ENCODE data around the gene GULP1.
"Not testable (repeated sequence)": the region's sequence is repeated elsewhere in the genome, so short reads cannot be mapped to it uniquely, and the experiment has no call there.

GULP1 gene

DNA sequence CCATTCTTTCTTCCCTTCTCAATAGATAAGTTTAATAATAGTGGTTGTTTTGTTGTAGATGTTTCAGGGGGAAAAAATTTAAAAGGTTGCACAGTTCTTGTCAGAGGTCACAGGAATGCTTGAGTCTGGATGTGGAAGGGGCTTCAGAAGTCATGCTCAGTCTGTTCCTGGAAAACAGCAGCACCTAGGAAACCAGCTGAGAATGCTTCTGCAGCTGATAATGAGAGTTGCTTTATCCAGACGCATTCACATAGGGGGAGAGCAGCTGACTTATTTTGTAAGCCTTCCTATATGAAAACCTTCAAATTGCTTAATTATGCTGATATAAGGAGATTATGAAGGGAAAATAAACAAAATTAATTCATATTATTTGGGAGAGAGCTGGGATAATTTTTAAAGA lies 235.5 kb downstream of the GULP1 start:
- DNase-seq, result peak in 1 of 51 donors; percentile 4

DNA sequence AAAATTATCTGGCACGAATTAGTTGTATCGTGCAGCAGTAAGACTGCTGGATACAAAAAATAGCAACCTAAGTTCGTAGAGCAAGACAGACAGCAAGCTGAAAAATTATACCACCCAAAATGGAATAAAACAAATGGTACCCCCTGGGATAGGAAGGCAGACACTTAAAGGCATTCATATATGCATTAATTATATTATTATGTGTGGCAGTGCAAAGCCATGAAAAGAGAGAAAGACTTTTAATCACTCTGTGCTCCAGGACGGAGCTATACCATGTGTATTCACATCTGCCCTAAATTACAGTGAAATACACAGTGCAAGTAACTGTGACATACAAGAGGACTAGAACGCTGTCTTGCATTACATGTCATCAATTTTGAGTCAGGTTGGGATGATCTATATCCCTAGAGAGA lies 235.9 kb downstream of the GULP1 start:
- DNase-seq, result no peak

DNA sequence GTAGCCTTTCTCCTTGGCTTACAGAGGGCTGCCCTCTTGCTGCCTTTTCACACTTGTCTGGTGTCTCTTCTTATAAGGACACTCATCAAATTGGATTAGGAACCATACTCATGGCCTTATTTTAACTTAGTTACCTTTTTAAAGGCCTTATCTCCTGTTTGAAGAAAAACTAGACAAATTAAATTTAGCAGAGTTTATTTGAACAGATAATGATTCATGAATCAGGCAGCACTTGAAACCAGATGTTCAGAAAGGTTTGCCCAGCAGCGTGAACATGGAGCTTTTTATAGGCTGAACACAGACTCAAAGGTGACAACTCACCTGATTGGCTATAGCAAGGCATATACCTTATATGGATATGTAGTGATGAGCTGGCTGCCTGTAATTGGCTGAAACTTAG lies 238.0 kb downstream of the GULP1 start:
- DNase-seq, result no peak

DNA sequence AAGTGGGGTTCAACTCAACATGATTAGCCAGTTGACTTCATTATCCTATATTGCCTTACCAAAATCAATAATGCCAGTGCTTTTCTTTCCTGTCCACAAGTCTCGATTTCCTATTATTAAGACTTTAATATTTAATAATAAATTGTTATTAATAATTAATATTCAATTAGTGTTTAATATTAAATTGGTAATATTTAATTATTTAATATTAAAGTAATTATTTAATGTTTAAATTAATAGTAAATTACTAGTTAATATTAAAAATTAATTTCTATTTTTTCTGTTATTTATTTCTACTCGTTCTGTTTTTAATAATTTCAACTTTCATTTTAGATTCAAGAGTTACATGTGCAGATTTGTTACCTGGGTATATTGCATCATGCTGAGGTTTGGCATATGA lies 243.2 kb downstream of the GULP1 start:
- no peak for DNase-seq

DNA sequence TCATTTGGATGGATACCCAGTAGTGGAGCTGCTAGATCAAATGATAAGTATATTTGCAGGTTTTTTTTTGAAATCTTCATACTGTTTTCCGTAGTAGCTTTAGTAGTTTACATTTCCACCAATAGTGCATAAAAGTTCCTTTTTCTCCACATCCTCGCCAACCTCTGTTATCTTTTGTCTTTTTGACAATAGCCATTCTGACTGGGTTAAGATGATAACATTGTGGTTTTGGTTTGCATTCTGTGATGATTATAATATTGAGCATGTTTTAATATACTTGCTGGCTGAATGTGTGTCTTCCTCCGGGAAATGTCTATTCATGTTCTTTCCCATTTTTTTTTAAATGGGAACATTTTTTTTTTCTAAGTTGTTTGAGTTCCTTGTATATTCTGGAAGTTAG lies 260.0 kb downstream of the GULP1 start:
- DNase-seq, result no peak

DNA sequence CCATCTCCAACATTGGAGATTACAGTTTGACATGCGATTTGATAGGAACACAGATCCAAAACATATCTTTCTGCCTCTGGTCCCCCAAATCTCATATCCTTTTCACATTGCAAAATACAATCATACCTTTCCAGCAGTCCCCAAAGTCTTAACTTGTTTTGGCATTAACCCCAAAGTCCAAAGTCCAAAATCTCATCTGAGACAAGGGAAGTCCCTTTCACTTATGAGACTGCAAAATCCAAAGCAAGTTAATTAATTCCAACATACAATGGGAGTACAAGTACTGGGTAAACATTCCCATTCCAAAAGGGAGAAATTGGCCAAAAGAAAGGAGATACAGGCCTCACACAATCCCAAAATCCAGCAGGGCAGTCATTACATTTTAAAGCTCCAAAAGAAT lies 265.4 kb downstream of the GULP1 start:
- no peak for DNase-seq

DNA sequence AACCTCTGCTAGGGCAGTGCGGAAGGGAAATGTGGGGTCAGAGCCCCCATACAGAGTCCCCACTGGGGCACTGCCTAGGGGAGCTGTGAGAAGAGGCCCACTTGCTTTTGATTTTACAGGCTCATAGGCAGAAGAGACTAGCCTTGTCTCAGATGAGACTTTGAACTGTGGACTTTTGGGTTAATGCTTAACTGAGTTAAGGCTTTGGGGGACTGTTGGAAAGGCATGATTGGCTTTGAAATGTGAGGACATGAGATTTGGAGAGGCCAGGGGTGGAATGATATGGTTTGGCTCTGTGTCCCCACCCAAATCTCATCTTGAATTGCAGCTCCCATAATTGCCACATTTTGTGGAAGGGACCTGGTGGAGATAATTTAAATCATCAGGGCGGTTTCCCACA lies 267.8 kb downstream of the GULP1 start:
- not testable (repeated sequence) for DNase-seq

DNA sequence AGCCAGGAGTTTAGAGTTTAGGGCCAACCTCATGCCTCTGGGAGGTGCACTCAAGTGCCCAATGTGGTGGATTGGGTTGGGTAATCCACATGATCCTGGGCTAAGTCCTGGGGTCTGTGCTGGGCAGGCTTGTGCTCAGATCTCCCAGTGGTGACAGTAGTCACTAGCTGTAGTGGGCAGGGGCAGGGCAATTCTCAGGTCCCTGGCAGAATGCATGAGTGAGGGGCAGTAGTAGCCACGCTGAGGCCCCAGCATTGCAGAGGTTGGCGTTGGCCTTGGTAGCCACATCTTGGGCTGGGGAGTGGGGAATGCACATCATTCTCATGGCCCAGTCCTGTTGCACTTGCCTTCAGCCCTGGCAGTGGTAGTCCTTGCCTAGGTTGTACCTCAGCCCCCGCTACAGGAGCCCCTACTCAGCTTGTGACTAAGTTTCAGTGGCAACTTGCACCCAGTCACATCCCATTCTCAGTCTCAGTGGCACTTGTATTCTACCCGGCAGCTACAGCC lies 269.9 kb downstream of the GULP1 start:
- DNase-seq, result no peak

DNA sequence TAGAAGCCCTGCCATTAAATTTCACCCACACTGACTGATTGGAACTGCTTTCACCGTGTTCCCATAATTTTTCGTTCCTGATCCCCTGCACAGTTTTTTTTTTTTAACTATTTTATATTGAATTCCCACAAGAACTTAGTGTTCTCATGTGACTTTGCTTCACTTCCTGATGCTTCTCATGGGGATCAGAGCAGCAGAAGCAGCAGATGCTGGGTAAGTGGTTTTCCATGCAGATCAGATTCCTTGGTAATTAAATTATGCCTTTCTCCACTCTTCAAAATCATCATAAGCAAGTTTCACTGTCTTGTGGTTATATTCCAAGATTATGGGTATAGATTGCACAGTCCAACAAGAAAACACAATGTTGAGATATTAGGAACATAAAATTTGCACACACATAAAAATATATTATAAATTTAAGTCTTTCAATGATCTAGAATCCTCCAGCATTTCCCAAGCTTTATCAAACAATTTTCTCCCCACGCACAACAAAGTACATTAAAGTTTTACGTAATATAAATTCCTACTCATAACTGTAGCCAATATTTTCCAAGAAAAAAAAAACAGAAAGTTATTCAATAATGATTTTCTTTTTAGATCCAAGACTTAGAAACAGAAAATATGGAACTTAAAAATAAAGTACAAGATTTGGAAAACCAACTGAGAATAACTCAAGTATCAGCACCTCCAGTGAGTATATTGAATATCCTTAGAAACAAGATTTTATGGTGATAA lies 277.9 kb downstream of the GULP1 start:
- no peak for DNase-seq

DNA sequence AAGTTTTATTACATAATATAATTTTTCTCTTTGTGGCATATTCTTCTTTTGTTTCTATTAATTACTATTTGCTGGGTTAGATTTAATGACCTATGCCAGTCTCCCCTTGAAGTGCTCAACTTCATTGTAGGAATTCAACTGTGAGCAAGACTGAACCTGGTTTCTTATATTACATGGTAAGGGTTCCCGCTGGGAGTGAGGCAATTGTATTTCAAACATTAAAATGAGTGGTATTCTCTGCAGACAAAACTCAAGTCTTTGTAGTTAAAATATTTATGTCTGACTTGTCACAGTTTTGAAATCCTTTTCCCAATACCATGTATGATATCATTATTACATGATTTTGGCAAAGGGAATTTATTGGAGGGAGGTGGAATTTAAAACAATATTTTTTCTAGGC lies 278.7 kb downstream of the GULP1 start:
- DNase-seq, result no peak

DNA sequence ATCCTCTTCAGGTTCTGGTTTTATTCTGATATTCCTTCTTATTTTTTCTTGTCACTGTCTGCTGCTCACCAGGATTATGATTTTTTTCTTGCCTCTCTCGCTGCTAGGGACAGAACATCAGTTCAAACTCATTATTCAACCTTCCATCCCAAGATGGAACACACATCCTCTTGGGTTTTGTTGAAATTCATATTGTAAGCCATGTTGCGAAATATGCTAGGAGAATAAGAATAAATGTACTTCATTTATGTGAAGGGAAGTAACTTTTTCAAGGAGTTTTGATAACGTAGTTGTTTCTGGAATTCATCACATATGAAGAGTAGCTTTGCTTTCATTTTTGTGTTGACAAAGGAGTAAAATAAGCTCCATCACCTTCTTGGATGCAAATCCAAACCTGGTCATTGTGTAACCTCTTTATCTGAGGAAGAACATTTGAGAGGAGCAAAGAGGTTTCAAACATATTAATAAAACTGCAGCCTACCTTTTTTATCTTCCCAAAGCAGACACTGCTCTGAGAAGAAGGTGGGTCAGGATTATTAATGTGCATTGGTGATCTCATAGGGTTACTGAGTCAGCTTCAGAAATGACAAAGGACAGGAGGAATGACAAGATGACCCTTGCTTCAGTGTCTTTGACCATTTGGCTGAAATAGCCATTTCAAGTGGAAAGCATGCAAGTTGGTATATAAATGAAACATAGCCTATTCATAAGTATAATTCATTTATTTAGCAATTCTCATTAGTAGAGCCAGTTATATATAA lies 280.0 kb downstream of the GULP1 start:
- DNase-seq, result no peak

DNA sequence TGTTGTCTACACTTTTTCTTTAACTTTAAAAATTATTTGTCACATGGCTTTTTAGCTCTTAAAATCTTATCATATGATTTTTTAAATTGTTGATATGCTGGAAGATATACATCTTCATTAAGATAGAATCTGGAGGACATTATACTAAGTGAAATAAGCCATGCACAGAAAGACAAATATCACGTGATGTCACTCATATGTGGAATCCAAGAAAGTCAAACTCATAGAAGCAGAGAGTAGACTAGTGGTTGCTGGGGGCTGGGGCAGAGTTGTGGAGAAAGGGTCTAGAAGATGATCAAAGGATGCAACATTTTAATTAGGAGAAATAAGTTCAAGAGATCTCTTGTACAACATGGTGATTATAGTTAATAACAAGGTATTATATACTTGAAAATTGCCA lies 280.9 kb downstream of the GULP1 start:
- DNase-seq, result no peak

DNA sequence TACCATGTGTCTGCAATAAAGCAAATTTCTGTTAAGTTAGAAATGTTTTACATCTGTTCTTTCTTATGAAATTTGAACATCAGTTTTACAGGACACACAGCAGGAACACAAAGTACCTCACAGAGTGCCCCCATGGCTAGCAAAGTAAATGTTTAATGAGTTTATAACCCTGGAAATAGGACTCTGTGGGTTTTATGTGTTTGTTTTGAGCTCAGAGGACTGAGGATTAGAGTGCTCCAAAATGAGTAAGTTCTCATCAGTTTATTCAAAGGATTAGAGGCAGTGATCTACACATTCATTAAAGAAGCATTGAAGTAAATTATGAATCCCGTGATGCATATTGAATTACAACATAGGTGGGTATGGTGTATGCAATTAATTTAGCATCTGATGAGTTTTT lies 281.8 kb downstream of the GULP1 start:
- no peak for DNase-seq

DNA sequence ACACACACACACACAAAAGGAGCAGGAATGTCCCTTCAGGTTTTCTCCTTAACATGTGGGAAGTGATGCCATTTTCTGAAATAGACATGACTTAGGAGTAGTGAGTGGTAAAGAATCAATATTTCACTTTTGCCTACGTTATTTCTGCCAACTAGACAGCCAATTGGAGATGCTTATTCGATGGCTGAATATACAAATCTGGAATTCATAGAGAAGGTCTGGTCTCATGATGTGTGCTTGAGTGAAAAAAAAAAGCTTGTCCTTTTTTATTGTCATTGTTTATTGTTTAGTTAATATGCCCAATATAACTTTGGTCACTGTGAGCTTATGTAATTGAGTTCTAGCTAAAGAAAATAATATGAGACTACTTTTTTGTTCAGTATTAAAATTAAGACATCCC lies 284.3 kb downstream of the GULP1 start:
- DNase-seq, result no peak

DNA sequence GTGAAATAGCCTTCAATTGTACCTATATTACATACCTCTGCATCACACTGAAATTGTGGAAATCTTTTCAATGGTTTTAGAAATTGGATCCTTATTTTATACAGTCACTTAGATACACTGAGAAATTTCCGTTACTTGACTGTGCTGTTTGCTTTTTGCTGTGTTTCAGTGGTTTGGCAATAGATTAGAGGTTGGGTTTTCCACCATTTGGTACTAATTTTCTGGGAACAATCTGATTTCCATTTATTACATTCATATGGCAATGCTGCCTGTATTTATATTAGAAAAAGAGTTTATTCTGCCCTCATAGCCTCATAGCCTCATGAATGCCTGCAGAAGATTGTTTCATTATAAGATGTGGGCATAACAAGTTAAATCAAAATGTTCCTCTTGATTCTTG lies 285.0 kb downstream of the GULP1 start:
- no peak for DNase-seq

DNA sequence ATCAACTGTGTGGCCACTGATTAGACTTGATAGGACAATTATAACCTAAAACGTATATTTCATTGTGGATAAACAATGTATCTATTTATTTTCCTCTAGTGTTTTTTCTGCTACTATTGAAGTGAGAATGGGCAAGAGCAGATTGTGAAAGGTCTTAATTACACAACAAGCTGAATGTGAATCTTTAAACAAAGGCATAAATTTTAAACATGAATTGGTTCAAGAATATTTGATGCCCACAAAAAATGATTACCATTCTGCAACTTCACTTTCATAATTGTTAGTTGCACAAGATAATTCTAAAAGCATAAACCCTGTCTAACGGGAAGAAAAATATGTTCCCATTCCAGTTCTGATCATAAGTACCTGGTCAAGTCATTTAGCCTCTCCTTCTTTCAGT lies 285.6 kb downstream of the GULP1 start:
- no peak for DNase-seq

DNA sequence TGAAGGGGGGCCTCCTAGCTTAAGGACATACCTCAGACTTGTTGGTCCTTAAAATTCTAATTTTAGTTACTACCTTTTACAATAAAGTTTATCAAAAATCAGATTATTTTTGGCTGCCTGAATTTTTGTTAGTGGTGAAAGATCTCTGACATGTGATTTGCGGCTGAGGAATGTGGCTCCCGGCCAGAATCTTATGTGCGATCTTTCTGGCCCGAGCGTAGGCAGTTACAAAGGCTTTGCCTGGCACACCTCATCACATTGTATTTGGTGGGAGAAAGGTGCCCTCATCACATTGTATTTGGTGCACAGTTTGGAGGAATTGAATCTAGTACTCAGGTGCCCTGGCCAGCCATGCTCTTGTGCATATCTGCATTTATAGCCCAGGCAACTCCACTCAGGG lies 289.1 kb downstream of the GULP1 start:
- no peak for DNase-seq

DNA sequence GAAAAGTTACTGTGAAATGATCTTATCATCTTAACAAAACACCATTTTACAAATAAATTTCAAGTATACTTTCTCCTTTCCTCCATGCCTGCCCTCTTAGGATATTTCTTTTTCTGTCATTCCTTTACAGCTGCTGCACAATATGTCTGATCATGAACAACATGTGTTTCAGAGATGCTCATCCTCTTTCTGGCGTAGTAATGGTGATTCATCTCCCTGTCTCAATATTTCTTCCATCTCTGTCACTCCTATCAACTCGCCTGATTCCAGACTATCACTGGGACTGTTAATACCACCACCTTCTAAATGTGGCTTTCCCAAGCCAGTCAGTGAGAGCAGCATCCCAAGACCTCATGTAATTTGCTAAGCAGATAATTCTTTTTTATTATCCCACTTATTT lies 290.5 kb downstream of the GULP1 start:
- no peak for DNase-seq

DNA sequence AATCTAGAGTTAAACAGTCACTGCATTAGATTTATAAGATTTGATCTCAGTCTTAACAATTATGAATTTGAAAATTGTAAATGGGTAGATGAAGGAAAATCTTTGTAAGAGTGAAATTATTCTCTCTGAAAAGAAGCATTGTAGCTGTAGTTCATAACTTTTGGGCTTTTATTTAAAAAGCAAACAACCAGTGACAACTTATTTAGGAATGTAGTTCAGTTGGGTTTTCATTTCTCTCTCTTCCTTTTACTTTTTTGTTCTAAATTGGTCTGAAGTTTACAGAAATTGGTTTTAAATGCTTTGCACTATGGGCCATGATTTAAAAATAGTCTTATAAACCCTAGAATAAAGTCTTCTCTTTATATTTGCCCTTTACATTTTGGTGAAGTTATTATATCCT lies 296.6 kb downstream of the GULP1 start:
- no peak for DNase-seq

DNA sequence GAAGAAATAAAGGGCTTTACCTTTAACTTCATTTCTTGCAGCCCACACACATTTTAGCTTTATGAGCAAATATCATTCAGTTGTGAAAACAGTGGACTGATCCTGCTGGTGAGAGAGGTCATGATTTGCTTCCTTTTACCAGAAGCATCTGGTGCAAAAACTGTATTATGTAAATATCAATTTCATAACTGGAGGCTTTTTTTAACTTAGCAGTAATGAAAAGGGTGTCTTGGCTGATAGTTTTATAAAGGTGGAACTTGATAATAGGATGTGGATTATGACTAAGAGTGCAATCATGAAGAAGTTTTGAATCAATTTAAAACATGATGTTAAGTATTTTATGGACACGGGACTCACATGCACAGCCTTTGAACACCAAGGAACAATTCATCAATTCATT lies 304.4 kb downstream of the GULP1 start:
- no peak for DNase-seq

DNA sequence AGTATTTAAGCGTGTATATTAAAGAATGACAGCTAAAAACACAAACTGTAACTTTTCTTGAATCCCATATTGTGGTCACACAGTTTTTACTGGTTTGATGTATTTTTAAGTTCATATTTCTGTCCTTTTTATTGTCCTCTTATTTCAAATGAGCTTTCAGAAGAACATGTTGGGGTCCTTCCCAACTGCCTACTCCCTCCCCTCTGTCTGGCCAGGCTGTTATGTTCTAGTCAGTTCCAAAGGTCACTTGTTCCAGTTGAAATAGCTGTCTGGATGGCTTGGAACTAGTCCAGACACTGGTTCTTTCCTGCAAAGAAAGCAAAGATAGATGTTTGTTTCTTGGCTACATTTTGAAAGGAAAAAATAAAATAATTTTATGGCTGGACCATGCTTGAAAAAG lies 306.9 kb downstream of the GULP1 start:
- no peak for DNase-seq

DNA sequence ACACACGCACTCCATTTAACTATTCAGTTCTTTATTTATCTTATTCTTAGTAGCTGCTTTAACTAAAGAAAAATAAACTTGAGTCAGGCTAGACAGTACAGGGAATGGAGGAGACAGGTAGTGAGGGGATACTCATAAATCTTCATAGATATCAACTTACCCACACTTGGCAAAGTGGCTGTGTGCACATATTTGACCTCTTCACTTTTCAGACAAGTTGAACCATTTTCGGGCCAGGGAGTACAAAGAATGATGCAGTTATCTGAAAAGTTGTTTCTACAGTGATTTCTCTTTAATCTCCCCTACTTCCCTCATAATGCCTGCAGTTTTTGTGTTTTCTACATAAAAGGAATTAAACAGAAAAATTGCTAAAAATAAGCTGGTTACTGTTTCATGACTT lies 307.5 kb downstream of the GULP1 start:
- DNase-seq, result no peak

DNA sequence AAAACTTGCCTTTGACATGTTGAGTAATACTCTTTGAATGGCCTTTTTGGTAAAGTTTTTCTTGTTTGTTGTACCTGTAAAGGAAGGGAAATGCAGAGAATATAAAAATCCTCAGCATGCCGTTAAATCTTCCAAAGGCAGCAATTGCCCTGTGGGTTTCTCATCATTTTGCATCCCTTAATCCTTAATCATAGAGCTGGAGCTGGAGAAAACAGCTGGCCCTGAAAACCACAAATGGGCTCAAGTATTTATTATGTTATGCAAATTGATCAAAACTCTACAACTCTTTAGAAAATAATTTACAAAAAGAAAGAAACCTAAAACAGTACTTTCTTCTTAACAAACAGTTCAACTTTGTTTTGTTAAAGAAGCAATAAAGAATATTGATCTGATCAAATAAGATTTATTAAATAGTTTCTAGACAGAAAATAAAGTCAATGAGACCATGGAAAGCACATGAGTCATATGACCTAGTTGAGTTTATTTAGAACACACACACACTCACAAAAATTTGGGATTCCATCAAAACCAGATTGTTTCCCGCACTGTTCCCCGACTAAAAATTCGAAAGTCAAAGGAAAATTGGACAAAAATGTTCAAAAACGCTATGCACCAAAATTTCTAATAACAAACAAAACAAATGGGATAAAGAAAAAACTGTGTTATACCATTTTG lies 309.0 kb downstream of the GULP1 start:
- no peak for DNase-seq
